ENCODE results near the gene AMH. TPM values are rescaled to one million over a fixed set of nuclear protein-coding genes. Genes with fewer than 3 reads are reported as not detected.
A peak's percentile ranks its signal among the peaks of the same experiment; 100 is the strongest.

The AMH gene
- total and polyA plus RNA-seq, 2 of the 13 experiments (the other 11 are each of a cell fraction or from before 2014, with no cell fraction given): 0.03 to 0.18 TPM

- TF ChIP-seq PITX1 (CRISPR knock-in tag; IDR thresholded peaks at IDR 0.05) (peak; percentile 52; the same call in 1 of the 2 replicates), STAT6 (CRISPR knock-in tag; IDR thresholded peaks at IDR 0.05; ENCODE audit: borderline replicate concordance) (no peak), THRA (CRISPR knock-in tag; IDR thresholded peaks at IDR 0.05; ENCODE audit: borderline replicate concordance) (peak; percentile 70; the same call in 1 of the 2 replicates), CC2D1A (CRISPR knock-in tag; IDR thresholded peaks at IDR 0.05) (no peak), MNT (IDR thresholded peaks at IDR 0.05) (no peak), HIVEP1 (CRISPR knock-in tag; IDR thresholded peaks at IDR 0.05) (no peak; the same call in 1 of the 2 replicates), ZBTB34 (CRISPR knock-in tag; IDR thresholded peaks at IDR 0.05) (peak; percentile 56; the same call in 1 of the 2 replicates), HNF4G (IDR thresholded peaks at IDR 0.05; ENCODE audit: borderline replicate concordance, low read depth, low read length) (peak; percentile 31; the same call in 1 of the 2 replicates), HNF4G (CRISPR knock-in tag; IDR thresholded peaks at IDR 0.05; ENCODE audit: borderline replicate concordance, low read depth) (no peak), ZNF160 (CRISPR knock-in tag; IDR thresholded peaks at IDR 0.05) (no peak), ZNF350 (CRISPR knock-in tag; IDR thresholded peaks at IDR 0.05; ENCODE audit: borderline replicate concordance, low read depth) (no peak), ZBTB10 (CRISPR knock-in tag; IDR thresholded peaks at IDR 0.05; ENCODE audit: borderline replicate concordance) (no peak)
These were observed 13.6 kb upstream of the AMH start (continued) for GRCh38 chr19:2235381-2236063.

Data from HepG2 (cell line).